Endothelial cell of umbilical vein (primary cell): ENCODE measurements around the gene RAB14. TPM values are rescaled to one million over a fixed set of nuclear protein-coding genes. Genes with fewer than 3 reads are reported as not detected.

Experiments
- BruUV-seq: library from RNA; stranded (reverse); fragments of 400-500 nt; replicated peaks from 2 replicates; lab custom pipeline; 2021; lab: Mats Ljungman, UMichigan
- CTCF ChIA-PET: fragments of 300-600, 350-600 bp; sonication (Branson Sonifier 250); formaldehyde crosslinking; loops from one replicate; lab custom pipeline; 2021; ENCODE audit warnings: antibody characterized with exemption, inconsistent platforms; lab: Charles Lee
- POLR2A ChIA-PET: fragments of 300-600, 350-600 bp; sonication (Branson Sonifier 250); formaldehyde crosslinking; loops from one replicate; lab custom pipeline; 2021; ENCODE audit warnings: antibody characterized with exemption, inconsistent platforms; lab: Charles Lee
- DNase-seq: peaks from one replicate; pipeline ENCODE4 v3.0.0-alpha.2; 2011; ENCODE audit warnings: low read depth, low spot score
- FAIRE-seq: peaks from 2 replicates; lab custom pipeline; 2011; peaks lifted over from hg19 to GRCh38; lab: Jason Lieb, UNC
- H2AFZ ChIP-seq: 2 replicates; pipeline ENCODE4 v1.6.0; 2012; ENCODE audit warnings: low read depth, low read length, control low read depth, inconsistent platforms
- H3K27ac ChIP-seq: 2 replicates; pipeline ENCODE4 v1.5.1; 2011; ENCODE audit warnings: low read depth, mild to moderate bottlenecking, control low read depth, low read length, moderate library complexity; ENCODE audit not compliant: insufficient read depth
- H3K27me3 ChIP-seq, 2 experiments: 2 replicates each; pipeline versions ENCODE4 v1.6.0 to v1.6.1; 2011; ENCODE audit warnings: low read length in 2 of 2, mixed read lengths in 1 of 2; ENCODE audit not compliant: control insufficient read depth in 2 of 2, insufficient read depth in 2 of 2
- H3K36me3 ChIP-seq, 2 experiments: 2 replicates in 1 of 2; 3 replicates in 1 of 2; pipeline ENCODE4 v1.5.1; 2011; ENCODE audit warnings: low read length in 2 of 2, mild to moderate bottlenecking in 1 of 2, moderate library complexity in 1 of 2; ENCODE audit not compliant: control insufficient read depth in 2 of 2, insufficient read depth in 2 of 2; ENCODE audit errors: extremely low read depth in 1 of 2
- H3K4me1 ChIP-seq: 3 replicates; pipeline ENCODE4 v1.5.1; 2011; ENCODE audit warnings: mild to moderate bottlenecking, low read length; ENCODE audit not compliant: control insufficient read depth, insufficient read depth; ENCODE audit errors: extremely low read depth
- H3K4me2 ChIP-seq: 2 replicates; pipeline ENCODE4 v1.6.1; 2011; ENCODE audit warnings: low read length, control low read depth, mixed read lengths; ENCODE audit not compliant: insufficient read depth
- H3K4me3 ChIP-seq, 3 experiments: fragments of 200-600 bp in 1 of 3; sonication (generic), shearing (Covaris generic) in 1 of 3; replicated peaks in 1 of 3; 2 replicates each; pipeline ENCODE4 v1.5.1; 2011 to 2016; ENCODE audit warnings: control low read depth in 3 of 3, low read length in 3 of 3, mild to moderate bottlenecking in 2 of 3, inconsistent platforms in 1 of 3, low read depth in 1 of 3, moderate library complexity in 1 of 3; ENCODE audit not compliant: insufficient read depth in 1 of 3
- H3K79me2 ChIP-seq: 2 replicates; pipeline ENCODE4 v1.6.0; 2012; ENCODE audit warnings: low read length, inconsistent platforms; ENCODE audit not compliant: control insufficient read depth, insufficient read depth
- H3K9ac ChIP-seq: replicated peaks from 2 replicates; pipeline ENCODE3; 2011; ENCODE audit warnings: low read length, control low read depth; ENCODE audit not compliant: insufficient read depth; ENCODE audit errors: extremely low read depth
- H3K9me1 ChIP-seq: replicated peaks from 3 replicates; pipeline ENCODE4 v1.6.0; 2011; ENCODE audit warnings: mild to moderate bottlenecking, low read length; ENCODE audit not compliant: control insufficient read depth, insufficient read depth; ENCODE audit errors: extremely low read depth
- H3K9me3 ChIP-seq: replicated peaks from 2 replicates; pipeline ENCODE4 v1.5.1; 2012; ENCODE audit warnings: low read length, inconsistent platforms; ENCODE audit not compliant: control insufficient read depth, insufficient read depth
- H4K20me1 ChIP-seq: replicated peaks from 2 replicates; pipeline ENCODE3; 2011; ENCODE audit warnings: mild to moderate bottlenecking, low read length; ENCODE audit not compliant: control insufficient read depth, insufficient read depth; ENCODE audit errors: extremely low read depth
- EZH2 ChIP-seq: IDR thresholded peaks from 2 replicates; pipeline ENCODE4 v1.6.1; 2012; ENCODE audit warnings: borderline replicate concordance, low read depth, mild to moderate bottlenecking, moderate library complexity, low read length, inconsistent platforms; ENCODE audit not compliant: severe bottlenecking
- FOS ChIP-seq: IDR thresholded peaks from 2 replicates; pipeline ENCODE4 v1.6.1; 2011; ENCODE audit warnings: mild to moderate bottlenecking, low read length, moderate library complexity, borderline replicate concordance; ENCODE audit not compliant: insufficient read depth
- GATA2 ChIP-seq: IDR thresholded peaks from 2 replicates; pipeline ENCODE4 v1.7.0; 2011; ENCODE audit warnings: low read depth, mild to moderate bottlenecking, moderate library complexity, mixed read lengths, low read length; ENCODE audit not compliant: insufficient read length, insufficient read depth
- JUN ChIP-seq: IDR thresholded peaks from 2 replicates; pipeline ENCODE4 v1.6.1; 2011; ENCODE audit warnings: borderline replicate concordance, low read depth; ENCODE audit not compliant: insufficient read length, insufficient read depth
- MYC ChIP-seq: IDR thresholded peaks from one replicate; pipeline ENCODE4 v1.6.1; 2011; ENCODE audit warnings: mild to moderate bottlenecking, low read depth, low read length
- POLR2A ChIP-seq: IDR thresholded peaks from 2 replicates; pipeline ENCODE4 v1.6.1; 2012; ENCODE audit warnings: low read depth, mild to moderate bottlenecking, control low read depth, low read length
- POLR2AphosphoS5 ChIP-seq: IDR thresholded peaks from 2 replicates; pipeline ENCODE4 v1.6.1; 2012; ENCODE audit warnings: low read depth, mild to moderate bottlenecking, control low read depth, low read length, moderate library complexity; ENCODE audit not compliant: insufficient read depth
- dilution Hi-C: fragments of 300-500 bp; cut with MboI; formaldehyde crosslinking; loops from one replicate; pipeline ENCODE4 v1.15.0; 2019; ENCODE audit warnings: low sequenced_read_pairs; ENCODE audit not compliant: extremely low pct_ligation_motif_present
- intact Hi-C: fragments of 100-400 bp; cut with micrococcal nuclease; formaldehyde crosslinking; loops from one replicate; pipeline ENCODE4 v1.10.0; 2022
- polyA plus RNA-seq, 4 experiments: library from polyadenylated mRNA; depleted of rRNA in 3 of 4; stranded (reverse) in 3 of 4; unstranded in 1 of 4; fragments of >200 nt; gene quantifications; 2 replicates each; pipeline versions ENCODE4 v1.2.1 to v1.2.3, GENCODE V29; 2011 to 2012; ENCODE audit warnings: missing spikeins in 1 of 4
- total RNA-seq: library from RNA; stranded (reverse); gene quantifications from 2 replicates; pipeline ENCODE4 v1.2.3, GENCODE V29; 2021
- TF ChIP-seq, protein P1 (sequence below): IDR thresholded peaks from 2 replicates; pipeline ENCODE4 v1.6.1; 2011; ENCODE audit not compliant: insufficient read depth, insufficient read length
- TF ChIP-seq, protein P2 (sequence below), 2 donors: IDR thresholded peaks; 1 replicate in 1 of 2; 2 replicates in 1 of 2; pipeline ENCODE4 v1.5.1; 2011; ENCODE audit warnings: low read length in 2 of 2, mild to moderate bottlenecking in 2 of 2, moderate library complexity in 2 of 2, control low read depth in 1 of 2, inconsistent platforms in 1 of 2, low read depth in 1 of 2; ENCODE audit not compliant: insufficient read depth in 1 of 2; ENCODE audit errors: extremely low read depth in 1 of 2

RAB14 gene
- total and polyA plus RNA-seq, 2 donors (not counting 3 experiments of a cell fraction or from before 2014, with no cell fraction given) = 18.9 to 79.3 TPM

GRCh38 chr9:121232251-121232650 lies 30.6 kb upstream of the RAB14 start:
- FAIRE-seq (no peak), DNase-seq (no peak)
- intact Hi-C loops (no loop called here), dilution Hi-C loops (no loop called here)
- H3K36me3 ChIP-seq = no peaks in the 10 kb centered on the region
- H3K4me2 ChIP-seq = no peak overlapping the region
- no peaks in the 10 kb centered on the region for H3K9me3 ChIP-seq
- no peak overlapping the region for H3K27ac ChIP-seq
- H3K4me3 ChIP-seq = no peak overlapping the region
- POLR2A ChIA-PET = no interaction called here
- CTCF ChIA-PET = interaction anchor here (1.3 to 2.8 kb wide), 2 partner anchors 21 to 37 kb away, joined by 4 to 10 read pairs; no protein-coding TSS in a partner anchor
- H3K9ac ChIP-seq = no peak overlapping the region
- no peaks in the 10 kb centered on the region for H3K9me1 ChIP-seq
- H3K27me3 ChIP-seq = no peaks in the 10 kb centered on the region
- H4K20me1 ChIP-seq = no peaks in the 10 kb centered on the region
- no peaks in the 10 kb centered on the region for H3K79me2 ChIP-seq
- no TSS peak for BruUV-seq
- H2AFZ ChIP-seq = no peak overlapping the region
- H3K4me1 ChIP-seq = peaks cover 6% of the 10 kb centered on the region
- TF ChIP-seq, protein P1, sequence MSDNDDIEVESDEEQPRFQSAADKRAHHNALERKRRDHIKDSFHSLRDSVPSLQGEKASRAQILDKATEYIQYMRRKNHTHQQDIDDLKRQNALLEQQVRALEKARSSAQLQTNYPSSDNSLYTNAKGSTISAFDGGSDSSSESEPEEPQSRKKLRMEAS = no peak
- TF ChIP-seq GATA2 = no peak
- no peak for TF ChIP-seq JUN
- TF ChIP-seq MYC = no peak
- TF ChIP-seq FOS = no peak
- TF ChIP-seq POLR2A = no peak

DNA sequence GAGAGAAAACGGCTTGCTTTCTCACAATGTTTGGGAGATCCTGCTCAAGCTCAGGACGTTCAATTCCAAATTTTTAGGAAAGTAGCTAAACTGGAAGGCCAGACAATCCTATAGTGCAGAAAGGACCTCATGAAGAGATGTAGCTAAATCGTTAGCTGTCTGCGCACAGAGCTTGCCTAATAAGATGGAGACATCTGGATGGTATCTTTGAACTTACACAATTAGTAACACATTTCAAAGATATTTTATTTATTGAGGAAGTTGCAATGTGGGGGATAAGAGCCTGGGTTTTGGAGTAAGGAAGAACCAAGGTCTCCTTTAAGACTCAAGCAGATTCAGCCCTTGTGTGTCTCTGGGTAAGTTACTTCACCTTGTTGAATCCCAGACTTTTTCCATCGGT lies 28.6 kb upstream of the RAB14 start:
- Histone ChIP-seq H3K36me3 (no peaks in the 10 kb centered on the region), H3K4me1 (peaks cover 8% of the 10 kb centered on the region), H3K9ac (no peak overlapping the region), H3K9me3 (no peaks in the 10 kb centered on the region), H3K9me1 (no peaks in the 10 kb centered on the region), H3K4me3 (no peak overlapping the region), H2AFZ (no peak overlapping the region), H3K27ac (no peak overlapping the region), H3K27me3 (no peaks in the 10 kb centered on the region), H3K79me2 (no peaks in the 10 kb centered on the region), H3K4me2 (no peak overlapping the region), H4K20me1 (no peaks in the 10 kb centered on the region)
- intact Hi-C loops (no loop called here), dilution Hi-C loops (no loop called here)
- BruUV-seq = no TSS peak
- ChIA-PET POLR2A (no interaction called here), CTCF (interaction anchor here (0.5 to 2.8 kb wide), 7 partner anchors 17 to 90 kb away, joined by 3 to 10 read pairs (median 5); partner anchors contain the start of gene RAB14)
- no peak for FAIRE-seq
- TF ChIP-seq POLR2AphosphoS5 (no peak), FOS (no peak), MYC (no peak), EZH2 (no peak), GATA2 (no peak), JUN (no peak), POLR2A (no peak)
- TF ChIP-seq, protein P1 = no peak
- TF ChIP-seq, protein P2, sequence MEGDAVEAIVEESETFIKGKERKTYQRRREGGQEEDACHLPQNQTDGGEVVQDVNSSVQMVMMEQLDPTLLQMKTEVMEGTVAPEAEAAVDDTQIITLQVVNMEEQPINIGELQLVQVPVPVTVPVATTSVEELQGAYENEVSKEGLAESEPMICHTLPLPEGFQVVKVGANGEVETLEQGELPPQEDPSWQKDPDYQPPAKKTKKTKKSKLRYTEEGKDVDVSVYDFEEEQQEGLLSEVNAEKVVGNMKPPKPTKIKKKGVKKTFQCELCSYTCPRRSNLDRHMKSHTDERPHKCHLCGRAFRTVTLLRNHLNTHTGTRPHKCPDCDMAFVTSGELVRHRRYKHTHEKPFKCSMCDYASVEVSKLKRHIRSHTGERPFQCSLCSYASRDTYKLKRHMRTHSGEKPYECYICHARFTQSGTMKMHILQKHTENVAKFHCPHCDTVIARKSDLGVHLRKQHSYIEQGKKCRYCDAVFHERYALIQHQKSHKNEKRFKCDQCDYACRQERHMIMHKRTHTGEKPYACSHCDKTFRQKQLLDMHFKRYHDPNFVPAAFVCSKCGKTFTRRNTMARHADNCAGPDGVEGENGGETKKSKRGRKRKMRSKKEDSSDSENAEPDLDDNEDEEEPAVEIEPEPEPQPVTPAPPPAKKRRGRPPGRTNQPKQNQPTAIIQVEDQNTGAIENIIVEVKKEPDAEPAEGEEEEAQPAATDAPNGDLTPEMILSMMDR (IDR thresholded peaks at IDR 0.05; ENCODE audit: extremely low read depth in 1 of 2, insufficient read depth in 1 of 2, low read depth in 1 of 2, low read length in 2 of 2) = no peak
- no peak for DNase-seq
